ENCODE results near the gene PLCD3. TPM values are rescaled to one million over a fixed set of nuclear protein-coding genes. Genes with fewer than 3 reads are reported as not detected.

PLCD3 gene
- total and polyA plus RNA-seq, 10 of the 15 experiments (the other 5 are each of a cell fraction or from before 2014, with no cell fraction given) = 0.02 to 1.6 (median 0.44) TPM

GRCh38 chr17:45170280-45170930 is 38.1 kb upstream of the PLCD3 start:
- no peak for DNase-seq (ENCODE audit: low read depth, low spot score)
- 69% methylated on average over 10 of the region's 12 CpGs for WGBS (ENCODE audit: insufficient coverage, insufficient replicate concordance, low lambda C conversion rate, missing lambda C conversion rate)
- ChIA-PET RAD21 (ENCODE audit: unreplicated experiment) (no interaction called here), CTCF (no interaction called here), SMC1A (ENCODE audit: uncharacterized antibody, unreplicated experiment) (no interaction called here), POLR2A (interaction anchor here (1.6 kb wide), 1 partner anchor 9 kb away, joined by 4 read pairs; the partner anchor contains the start of gene HEXIM2)
- Histone ChIP-seq H3K36me3 (ENCODE audit: control insufficient read depth in 2 of 2, insufficient read depth in 2 of 2, low read length in 1 of 2) (no peaks in the 10 kb centered on the region), H3K9ac (ENCODE audit: control insufficient read depth, insufficient read depth, low read length) (no peak overlapping the region), H3K9me3 (replicated peaks; ENCODE audit: control insufficient read depth, insufficient read depth, low read length) (no peaks in the 10 kb centered on the region), H3K27me3 (replicated peaks in 1 of 2; ENCODE audit: control insufficient read depth in 2 of 2, insufficient read depth in 2 of 2, low read length in 1 of 2) (no peaks in the 10 kb centered on the region), H3K79me2 (ENCODE audit: control insufficient read depth, insufficient read depth, low read length) (no peaks in the 10 kb centered on the region), H3K4me3 (no peak overlapping the region), H3K4me1 (ENCODE audit: control insufficient read depth, insufficient read depth, low read length) (peaks cover 7% of the 10 kb centered on the region; the same call in 1 of the 2 replicates), H2AFZ (ENCODE audit: control insufficient read depth, low read depth, low read length) (no peak overlapping the region), H3K4me2 (ENCODE audit: control insufficient read depth, insufficient read depth) (no peak overlapping the region), H3K27ac (ENCODE audit: control insufficient read depth, insufficient read depth) (no peak overlapping the region), H4K20me1 (ENCODE audit: control insufficient read depth, insufficient read depth) (no peaks in the 10 kb centered on the region)
- TF ChIP-seq E4F1 (IDR thresholded peaks at IDR 0.05; ENCODE audit: borderline replicate concordance, partially characterized antibody) = no peak
- TF ChIP-seq ZNF217 (IDR thresholded peaks at IDR 0.05) = no peak
- no peak for TF ChIP-seq EP300 (IDR thresholded peaks at IDR 0.05; ENCODE audit: borderline replicate concordance in 1 of 2, control insufficient read depth in 1 of 2, low read depth in 2 of 2, low read length in 2 of 2)
- no peak for TF ChIP-seq MEF2A (IDR thresholded peaks at IDR 0.05; ENCODE audit: insufficient read depth, low read depth, low read length)
- no peak for TF ChIP-seq NFYA (IDR thresholded peaks at IDR 0.05; ENCODE audit: borderline replicate concordance, low read depth, low read length)
- TF ChIP-seq E2F8 (IDR thresholded peaks at IDR 0.05; ENCODE audit: low read depth, partially characterized antibody) = no peak
- TF ChIP-seq MYC (IDR thresholded peaks at IDR 0.05; ENCODE audit: insufficient read depth, insufficient read length, insufficient replicate concordance, low read length, severe bottlenecking) = no peak
- no peak for TF ChIP-seq ZZZ3 (IDR thresholded peaks at IDR 0.05; ENCODE audit: control insufficient read depth, insufficient read length, low read depth)
- no peak for TF ChIP-seq EED (IDR thresholded peaks at IDR 0.05; ENCODE audit: low read depth)
- TF ChIP-seq FOXK2 (IDR thresholded peaks at IDR 0.05) = no peak
- in situ Hi-C loops (cut with MboI) (no loop called here), intact Hi-C loops (cut with micrococcal nuclease; ENCODE audit: unreplicated experiment) (no loop called here)
- no TSS peak for BruUV-seq (replicated peaks)
- no peak for FAIRE-seq
- ATAC-seq = no peak
